Nephron progenitor cell (in vitro differentiated cells): ENCODE measurements around the gene PLEKHG4.

Experiments
- DNase-seq: peaks from one replicate; pipeline ENCODE4 v3.0.0; 2021
- H3K27ac Mint-ChIP-seq: 2 replicates; pipeline ENCODE4 v1.8.0; 2021; ENCODE audit warnings: mild to moderate bottlenecking, moderate library complexity, mixed read lengths
- H3K27me3 Mint-ChIP-seq: 2 replicates; pipeline ENCODE4 v1.8.0; 2021; ENCODE audit warnings: mild to moderate bottlenecking, low read depth, mixed read lengths; ENCODE audit not compliant: poor library complexity
- H3K36me3 Mint-ChIP-seq: 2 replicates; pipeline ENCODE4 v1.8.0; 2021; ENCODE audit warnings: low read depth, mixed read lengths
- H3K4me1 Mint-ChIP-seq: 2 replicates; pipeline ENCODE4 v1.8.0; 2021; ENCODE audit warnings: mixed read lengths
- H3K4me3 Mint-ChIP-seq: 2 replicates; pipeline ENCODE4 v1.8.0; 2021; ENCODE audit warnings: mild to moderate bottlenecking, moderate library complexity, mixed read lengths
- H3K9me3 Mint-ChIP-seq: 2 replicates; pipeline ENCODE4 v1.8.0; 2021; ENCODE audit warnings: mild to moderate bottlenecking, moderate library complexity, mixed read lengths
- CTCF ChIP-seq: fragments of 200-600 bp; sonication (generic); IDR thresholded peaks from 2 replicates; pipeline ENCODE4 v1.5.0; 2021; ENCODE audit warnings: antibody characterized with exemption

The PLEKHG4 gene

DNA sequence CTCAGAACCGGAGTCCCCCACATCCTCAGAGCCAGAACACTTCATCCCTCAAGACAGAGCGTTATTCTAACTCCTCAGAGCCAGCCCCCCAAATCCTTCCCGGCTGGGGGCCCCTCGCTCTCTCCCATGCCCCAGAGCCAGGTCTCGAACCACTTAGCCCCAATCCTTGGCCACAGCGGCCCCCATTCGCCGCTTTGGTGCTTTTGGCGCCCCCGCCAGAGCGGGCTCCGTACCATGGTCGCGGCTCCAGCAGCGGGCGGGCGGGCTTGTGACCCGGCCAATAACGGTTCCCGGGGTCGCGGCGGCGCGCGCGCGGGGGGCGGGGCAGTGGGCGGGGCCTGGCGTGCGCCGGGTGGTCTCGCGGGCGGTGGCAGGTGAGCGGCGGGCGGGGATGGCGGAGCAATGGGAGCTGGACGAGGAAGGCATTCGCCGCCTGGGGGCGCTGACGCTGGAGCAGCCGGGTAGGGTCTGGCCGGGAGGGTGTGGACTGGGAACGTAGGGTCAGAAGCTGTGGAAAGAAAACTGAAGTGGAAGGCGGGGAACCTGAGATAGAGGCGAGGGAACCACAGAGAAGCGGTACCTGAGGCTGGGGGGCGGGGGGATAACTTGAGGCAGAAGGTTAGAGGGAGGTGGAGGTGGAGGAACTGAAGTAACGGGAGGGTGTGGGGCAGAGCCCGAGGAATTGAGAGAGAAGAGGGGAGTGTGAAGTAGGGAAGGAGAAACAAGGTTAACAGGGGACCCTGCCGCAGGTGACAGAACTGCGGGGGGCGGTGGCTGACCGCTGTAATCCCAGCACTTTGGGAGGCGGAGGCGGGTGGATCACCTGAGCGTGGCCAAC is 47.4 kb downstream of the PLEKHG4 start, which contains the start of the genes KCTD19 and LRRC36:
KCTD19 (minus strand) TSS at position 270 of the 838 bp plus-strand sequence; CDS start at position 236, 34 bp downstream.
LRRC36 (plus strand) TSS at position 344 of the 838 bp plus-strand sequence; CDS start at position 392, 48 bp downstream.
- H3K4me3 Mint-ChIP-seq, result peak within 1 kb of the TSS; percentile 88
- peaks cover 11% of the 10 kb centered on the region for H3K4me1 Mint-ChIP-seq
- peak; percentile 33 for TF ChIP-seq CTCF
- no peaks in the 10 kb centered on the region for H3K9me3 Mint-ChIP-seq
- no peaks in the 10 kb centered on the region for H3K36me3 Mint-ChIP-seq
- H3K27ac Mint-ChIP-seq, result no peak within 1 kb of the TSS
- peaks cover 81% of the 10 kb centered on the region for H3K27me3 Mint-ChIP-seq
- peak; percentile 96 for DNase-seq

DNA sequence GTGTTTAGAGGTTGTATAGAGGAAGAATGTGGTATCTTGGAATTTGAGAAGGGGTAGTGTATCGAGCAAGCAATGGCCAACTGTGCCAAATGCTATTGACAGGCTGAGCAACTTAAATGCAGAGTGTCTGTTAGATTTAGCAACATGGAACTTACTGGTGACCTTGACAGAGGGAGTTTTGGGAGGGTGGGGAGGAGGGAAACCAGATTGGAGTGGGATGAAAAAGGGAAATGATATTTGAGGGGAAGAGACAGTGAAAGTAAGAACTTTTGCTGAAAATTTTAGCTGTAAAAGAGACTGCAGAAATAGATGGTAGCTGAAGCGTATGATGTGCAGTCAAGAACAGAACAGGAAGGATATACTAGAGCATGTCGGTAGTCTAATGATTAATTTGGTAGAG is 48.4 kb downstream of the PLEKHG4 start:
- H3K27ac Mint-ChIP-seq, result no peak overlapping the region
- peaks cover 71% of the 10 kb centered on the region for H3K27me3 Mint-ChIP-seq

GRCh38 chr16:67329901-67330300 is 50.6 kb downstream of the PLEKHG4 start:
- DNase-seq, result no peak
- Mint-ChIP-seq H3K36me3 (no peaks in the 10 kb centered on the region), H3K4me3 (no peak overlapping the region), H3K27ac (peak overlapping the region; percentile 49), H3K9me3 (peaks cover 9% of the 10 kb centered on the region), H3K27me3 (peaks cover 49% of the 10 kb centered on the region), H3K4me1 (peaks cover 11% of the 10 kb centered on the region)
- TF ChIP-seq CTCF, result no peak

More for the DNA sequence above, 48.4 kb downstream of the PLEKHG4 start:
- H3K4me3 Mint-ChIP-seq, result no peak overlapping the region
- H3K36me3 Mint-ChIP-seq, result no peaks in the 10 kb centered on the region
- DNase-seq, result no peak
- H3K4me1 Mint-ChIP-seq, result peaks cover 11% of the 10 kb centered on the region
- no peak for TF ChIP-seq CTCF
- no peaks in the 10 kb centered on the region for H3K9me3 Mint-ChIP-seq

DNA sequence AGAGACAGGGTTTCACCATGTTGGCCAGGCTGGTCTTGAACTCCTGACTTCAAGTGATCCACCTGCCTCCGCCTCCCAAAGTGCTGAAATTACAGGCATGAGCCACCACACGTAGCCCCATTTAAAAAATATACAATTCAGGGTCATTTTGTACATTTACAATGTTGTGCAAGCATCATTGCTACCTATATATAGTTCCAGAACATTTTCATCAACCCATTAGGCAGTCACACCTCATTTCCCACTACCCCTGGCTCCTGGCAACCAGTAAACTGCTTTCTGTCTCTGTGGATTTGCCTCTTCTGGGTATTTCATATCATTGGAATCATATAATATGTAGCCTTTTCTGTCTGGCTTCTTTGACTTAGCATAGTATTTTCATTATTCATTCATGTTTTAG is 54.0 kb downstream of the PLEKHG4 start:
- Mint-ChIP-seq H3K9me3 (peaks cover 21% of the 10 kb centered on the region), H3K36me3 (no peaks in the 10 kb centered on the region), H3K4me1 (no peaks in the 10 kb centered on the region), H3K27me3 (peaks cover 19% of the 10 kb centered on the region), H3K27ac (no peak overlapping the region), H3K4me3 (no peak overlapping the region)
- DNase-seq, result no peak
- TF ChIP-seq CTCF, result no peak

GRCh38 chr16:67336116-67336515 is 56.8 kb downstream of the PLEKHG4 start:
- Mint-ChIP-seq H3K4me3 (no peak overlapping the region), H3K36me3 (no peaks in the 10 kb centered on the region), H3K27ac (no peak overlapping the region), H3K4me1 (no peaks in the 10 kb centered on the region), H3K9me3 (peaks cover 21% of the 10 kb centered on the region), H3K27me3 (peaks cover 7% of the 10 kb centered on the region)
- no peak for DNase-seq
- no peak for TF ChIP-seq CTCF
